K562 (cell line): Measurements from ENCODE around the gene DYRK1A. TPM values are rescaled to one million over a fixed set of nuclear protein-coding genes. Genes with fewer than 3 reads are reported as not detected.

ENCODE experiments used
- ARHGAP35 ChIP-seq: fragments of 450-650 bp; IDR thresholded peaks from 2 replicates; pipeline ENCODE4 v1.6.1; 2018; ENCODE audit not compliant: partially characterized antibody
- DNMT1 ChIP-seq: fragments of 450-650 bp; IDR thresholded peaks from 2 replicates; pipeline ENCODE4 v1.6.1; 2016; ENCODE audit warnings: antibody characterized with exemption, mild to moderate bottlenecking
- ELF2 ChIP-seq: fragments of 250-450 bp; sonication (Bioruptor Pico); IDR thresholded peaks from 2 replicates; pipeline ENCODE4 v1.5.0; 2021; ENCODE audit warnings: mild to moderate bottlenecking
- HNRNPK ChIP-seq: fragments of 200-400 bp; formaldehyde crosslinking; IDR thresholded peaks from one replicate; pipeline ENCODE4 v1.6.1; 2018; ENCODE audit warnings: mild to moderate bottlenecking, low read depth, low read length; ENCODE audit not compliant: poor library complexity, severe bottlenecking
- MCM2 ChIP-seq: fragments of 450-650 bp; IDR thresholded peaks from 2 replicates; pipeline ENCODE4 v1.6.1; 2017; ENCODE audit warnings: low read depth, mild to moderate bottlenecking
- MEF2A ChIP-seq: IDR thresholded peaks from 2 replicates; pipeline ENCODE4 v1.6.1; 2011; ENCODE audit warnings: low read depth, mild to moderate bottlenecking, low read length, moderate library complexity; ENCODE audit not compliant: control insufficient read depth
- NR2C2 ChIP-seq, 2 experiments: fragments of 200-800 bp in 1 of 2; sonication (Bioruptor generic) in 1 of 2; sonication (generic) in 1 of 2; formaldehyde crosslinking in 1 of 2; IDR thresholded peaks; 2 replicates each; pipeline versions ENCODE4 v1.6.1 to v1.8.0; 2016 to 2022; ENCODE audit warnings: mild to moderate bottlenecking in 1 of 2, missing compliant biosample characterization in 1 of 2, missing genetic modification characterization in 1 of 2, missing genetic modification reagents in 1 of 2
- RAD51 ChIP-seq: fragments of 450-650 bp; IDR thresholded peaks from 2 replicates; pipeline ENCODE4 v1.7.1; 2016; ENCODE audit warnings: low read depth, mild to moderate bottlenecking, borderline replicate concordance
- RCOR1 ChIP-seq, 2 experiments: IDR thresholded peaks; 2 replicates each; pipeline ENCODE4 v1.6.1; 2012; ENCODE audit warnings: low read depth in 2 of 2, low read length in 2 of 2, borderline replicate concordance in 1 of 2, improper control_type of control experiment in 1 of 2
- TAF9B ChIP-seq: fragments of 450-650 bp; IDR thresholded peaks from 2 replicates; pipeline ENCODE4 v1.6.1; 2018; ENCODE audit warnings: mild to moderate bottlenecking; ENCODE audit not compliant: partially characterized antibody
- YY1 ChIP-seq, 3 experiments: IDR thresholded peaks; 2 replicates each; pipeline ENCODE4 v1.6.1; 2011; ENCODE audit warnings: low read length in 2 of 3, mild to moderate bottlenecking in 2 of 3, moderate library complexity in 2 of 3, borderline replicate concordance in 1 of 3, control low read depth in 1 of 3, low read depth in 1 of 3; ENCODE audit not compliant: insufficient read depth in 3 of 3, insufficient replicate concordance in 2 of 3, control insufficient read depth in 1 of 3, insufficient read length in 1 of 3; ENCODE audit errors: extremely low read depth in 1 of 3
- ZBTB7A ChIP-seq: IDR thresholded peaks from 2 replicates; pipeline ENCODE4 v1.6.1; 2011; ENCODE audit warnings: low read depth, mild to moderate bottlenecking, low read length, moderate library complexity, borderline replicate concordance; ENCODE audit not compliant: control insufficient read depth
- ZNF146 ChIP-seq: IDR thresholded peaks from one replicate; pipeline ENCODE4 v1.6.1; 2018; ENCODE audit warnings: missing compliant biosample characterization; ENCODE audit not compliant: unreplicated experiment
- ZNF174 ChIP-seq: fragments of 250-450 bp; sonication (Bioruptor Pico); IDR thresholded peaks from 2 replicates; pipeline ENCODE4 v1.4.0; 2020; ENCODE audit warnings: mild to moderate bottlenecking
- ZNF699 ChIP-seq: fragments of 250-450 bp; sonication (Bioruptor Pico); IDR thresholded peaks from 2 replicates; pipeline ENCODE4 v1.8.0; 2021; ENCODE audit warnings: mild to moderate bottlenecking, moderate library complexity; ENCODE audit not compliant: insufficient replicate concordance
- polyA plus RNA-seq, 8 experiments: library from polyadenylated mRNA; depleted of rRNA in 4 of 8; stranded (reverse) in 5 of 8; unstranded in 3 of 8; fragments of >200 nt; fragmentation: Nextera tagmentation in 2 of 8; fragmentation: Illumina TruSeq in 1 of 8; extraction: Ambion mirVana in 2 of 8; extraction: Trizol in 1 of 8; gene quantifications; 2 replicates each; pipeline versions ENCODE4 v1.2.1 to v1.2.3, GENCODE V29; 2011 to 2014; ENCODE audit warnings: inconsistent platforms in 1 of 8, missing spikeins in 1 of 8
- total RNA-seq, 7 experiments: library from RNA; depleted of rRNA in 6 of 7; stranded (reverse); fragments of >200 nt in 6 of 7; fragmentation: Illumina TruSeq in 2 of 7; extraction: Trizol in 2 of 7; gene quantifications; 2 replicates each; pipeline versions ENCODE4 v1.2.1 to v1.2.3, GENCODE V29; 2011 to 2021; ENCODE audit warnings: low replicate concordance in 1 of 7
- TF ChIP-seq, protein P1 (sequence below): fragments of 250-450 bp; sonication (Bioruptor Pico); IDR thresholded peaks from 2 replicates; pipeline ENCODE4 v1.5.0; 2020; ENCODE audit warnings: mild to moderate bottlenecking
- TF ChIP-seq, protein P2 (sequence below), 3 experiments: IDR thresholded peaks in 2 of 3; conservative IDR thresholded peaks in 1 of 3; 2 replicates each; pipeline ENCODE4 v1.5.1; 2011 to 2012; ENCODE audit warnings: low read length in 3 of 3, mild to moderate bottlenecking in 3 of 3, control low read depth in 2 of 3, improper control_type of control experiment in 1 of 3, inconsistent platforms in 1 of 3, low read depth in 1 of 3, mixed read lengths in 1 of 3, moderate library complexity in 1 of 3; ENCODE audit not compliant: insufficient read depth in 2 of 3
- TF ChIP-seq, protein P3 (sequence below), 2 experiments: fragments of 200-800 bp in 1 of 2; sonication (Bioruptor generic) in 1 of 2; sonication (generic) in 1 of 2; formaldehyde crosslinking in 1 of 2; IDR thresholded peaks in 1 of 2; conservative IDR thresholded peaks in 1 of 2; 2 replicates each; pipeline versions ENCODE4 v1.5.0 to v1.6.1; 2016 to 2020; ENCODE audit warnings: missing compliant biosample characterization in 1 of 2, missing genetic modification characterization in 1 of 2, missing genetic modification reagents in 1 of 2
- TF ChIP-seq, protein P4 (sequence below): sonication (generic); formaldehyde crosslinking; IDR thresholded peaks from 2 replicates; pipeline ENCODE4 v1.8.1; 2023; ENCODE audit warnings: mild to moderate bottlenecking, missing genetic modification reagents

The DYRK1A gene
- total and polyA plus RNA-seq, 9 of the 15 experiments (the other 6 are each of a cell fraction or from before 2014, with no cell fraction given) = 3.7 to 64.8 (median 42.3) TPM

DNA sequence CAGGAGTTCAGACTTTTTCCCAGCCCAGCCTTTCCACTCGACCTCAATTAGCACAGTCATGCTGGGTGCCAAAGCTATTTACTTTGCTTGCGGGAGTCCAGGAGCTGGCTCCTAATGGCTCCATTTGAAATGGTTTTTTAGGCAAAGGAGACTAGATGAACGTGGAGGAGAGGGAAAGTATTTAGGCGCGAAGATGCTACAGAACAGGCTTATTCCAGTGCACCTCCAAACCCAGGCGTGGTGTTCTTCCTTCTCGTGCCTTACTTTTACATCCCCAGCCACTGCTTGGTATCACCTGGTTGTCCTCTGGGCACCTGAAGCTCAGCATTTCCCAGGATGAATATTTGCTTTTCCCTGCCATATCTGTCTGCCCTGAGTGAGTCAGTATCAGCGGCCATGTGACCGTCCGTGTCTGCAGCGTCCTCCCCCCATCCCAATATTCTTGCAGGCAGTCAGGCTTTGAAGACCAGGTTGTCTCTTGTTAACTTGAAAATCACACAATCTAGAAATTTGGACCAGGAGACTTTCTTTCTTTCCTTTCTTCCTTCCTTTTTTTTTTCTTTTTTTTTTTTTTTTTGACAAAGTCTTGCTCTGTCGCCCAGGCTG is 198.5 kb downstream of the DYRK1A start (continued):
- TF ChIP-seq, protein P1, sequence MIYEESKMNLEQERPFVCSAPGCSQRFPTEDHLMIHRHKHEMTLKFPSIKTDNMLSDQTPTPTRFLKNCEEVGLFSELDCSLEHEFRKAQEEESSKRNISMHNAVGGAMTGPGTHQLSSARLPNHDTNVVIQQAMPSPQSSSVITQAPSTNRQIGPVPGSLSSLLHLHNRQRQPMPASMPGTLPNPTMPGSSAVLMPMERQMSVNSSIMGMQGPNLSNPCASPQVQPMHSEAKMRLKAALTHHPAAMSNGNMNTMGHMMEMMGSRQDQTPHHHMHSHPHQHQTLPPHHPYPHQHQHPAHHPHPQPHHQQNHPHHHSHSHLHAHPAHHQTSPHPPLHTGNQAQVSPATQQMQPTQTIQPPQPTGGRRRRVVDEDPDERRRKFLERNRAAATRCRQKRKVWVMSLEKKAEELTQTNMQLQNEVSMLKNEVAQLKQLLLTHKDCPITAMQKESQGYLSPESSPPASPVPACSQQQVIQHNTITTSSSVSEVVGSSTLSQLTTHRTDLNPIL (CRISPR knock-in tag) = no peak
- peak; percentile 9; the same call in 1 of the 2 replicates for TF ChIP-seq ZBTB7A
- TF ChIP-seq, protein P2, sequence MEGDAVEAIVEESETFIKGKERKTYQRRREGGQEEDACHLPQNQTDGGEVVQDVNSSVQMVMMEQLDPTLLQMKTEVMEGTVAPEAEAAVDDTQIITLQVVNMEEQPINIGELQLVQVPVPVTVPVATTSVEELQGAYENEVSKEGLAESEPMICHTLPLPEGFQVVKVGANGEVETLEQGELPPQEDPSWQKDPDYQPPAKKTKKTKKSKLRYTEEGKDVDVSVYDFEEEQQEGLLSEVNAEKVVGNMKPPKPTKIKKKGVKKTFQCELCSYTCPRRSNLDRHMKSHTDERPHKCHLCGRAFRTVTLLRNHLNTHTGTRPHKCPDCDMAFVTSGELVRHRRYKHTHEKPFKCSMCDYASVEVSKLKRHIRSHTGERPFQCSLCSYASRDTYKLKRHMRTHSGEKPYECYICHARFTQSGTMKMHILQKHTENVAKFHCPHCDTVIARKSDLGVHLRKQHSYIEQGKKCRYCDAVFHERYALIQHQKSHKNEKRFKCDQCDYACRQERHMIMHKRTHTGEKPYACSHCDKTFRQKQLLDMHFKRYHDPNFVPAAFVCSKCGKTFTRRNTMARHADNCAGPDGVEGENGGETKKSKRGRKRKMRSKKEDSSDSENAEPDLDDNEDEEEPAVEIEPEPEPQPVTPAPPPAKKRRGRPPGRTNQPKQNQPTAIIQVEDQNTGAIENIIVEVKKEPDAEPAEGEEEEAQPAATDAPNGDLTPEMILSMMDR (IDR thresholded peaks at IDR 0.05 in 2 of 3, conservative IDR thresholded peaks at IDR 0.05 in 1 of 3; ENCODE audit: insufficient read depth in 2 of 3, low read depth in 1 of 3, low read length in 3 of 3) = no peak
- TF ChIP-seq ZNF174 (CRISPR knock-in tag) = no peak
- TF ChIP-seq YY1 (IDR thresholded peaks at IDR 0.05; ENCODE audit: borderline replicate concordance in 1 of 3, control insufficient read depth in 1 of 3, extremely low read depth in 1 of 3, insufficient read depth in 3 of 3, insufficient read length in 1 of 3, insufficient replicate concordance in 2 of 3, low read depth in 1 of 3, low read length in 2 of 3) = peak in 1 of 3 experiments; percentile 5
- TF ChIP-seq TAF9B = peak; percentile 1
- no peak for TF ChIP-seq NR2C2 (CRISPR knock-in tag; IDR thresholded peaks at IDR 0.05)
- peak; percentile 64; the same call in 1 of the 2 replicates for TF ChIP-seq NR2C2 (tag; IDR thresholded peaks at IDR 0.05)
- TF ChIP-seq, protein P3, sequence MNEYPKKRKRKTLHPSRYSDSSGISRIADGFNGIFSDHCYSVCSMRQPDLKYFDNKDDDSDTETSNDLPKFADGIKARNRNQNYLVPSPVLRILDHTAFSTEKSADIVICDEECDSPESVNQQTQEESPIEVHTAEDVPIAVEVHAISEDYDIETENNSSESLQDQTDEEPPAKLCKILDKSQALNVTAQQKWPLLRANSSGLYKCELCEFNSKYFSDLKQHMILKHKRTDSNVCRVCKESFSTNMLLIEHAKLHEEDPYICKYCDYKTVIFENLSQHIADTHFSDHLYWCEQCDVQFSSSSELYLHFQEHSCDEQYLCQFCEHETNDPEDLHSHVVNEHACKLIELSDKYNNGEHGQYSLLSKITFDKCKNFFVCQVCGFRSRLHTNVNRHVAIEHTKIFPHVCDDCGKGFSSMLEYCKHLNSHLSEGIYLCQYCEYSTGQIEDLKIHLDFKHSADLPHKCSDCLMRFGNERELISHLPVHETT (CRISPR knock-in tag; conservative IDR thresholded peaks at IDR 0.05 in 1 of 2, IDR thresholded peaks at IDR 0.05 in 1 of 2) = no peak
- no peak for TF ChIP-seq HNRNPK
- no peak for TF ChIP-seq DNMT1
- no peak for TF ChIP-seq RCOR1 (IDR thresholded peaks at IDR 0.05; ENCODE audit: borderline replicate concordance in 1 of 2, low read depth in 2 of 2, low read length in 2 of 2)
- TF ChIP-seq MEF2A = no peak
- no peak for TF ChIP-seq MCM2
- TF ChIP-seq ZNF146 (CRISPR knock-in tag) = no peak
- TF ChIP-seq ZNF699 (CRISPR knock-in tag) = no peak
- TF ChIP-seq ARHGAP35 = no peak
- TF ChIP-seq, protein P4, sequence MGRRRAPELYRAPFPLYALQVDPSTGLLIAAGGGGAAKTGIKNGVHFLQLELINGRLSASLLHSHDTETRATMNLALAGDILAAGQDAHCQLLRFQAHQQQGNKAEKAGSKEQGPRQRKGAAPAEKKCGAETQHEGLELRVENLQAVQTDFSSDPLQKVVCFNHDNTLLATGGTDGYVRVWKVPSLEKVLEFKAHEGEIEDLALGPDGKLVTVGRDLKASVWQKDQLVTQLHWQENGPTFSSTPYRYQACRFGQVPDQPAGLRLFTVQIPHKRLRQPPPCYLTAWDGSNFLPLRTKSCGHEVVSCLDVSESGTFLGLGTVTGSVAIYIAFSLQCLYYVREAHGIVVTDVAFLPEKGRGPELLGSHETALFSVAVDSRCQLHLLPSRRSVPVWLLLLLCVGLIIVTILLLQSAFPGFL (CRISPR knock-in tag) = no peak
- peak; percentile 62 for TF ChIP-seq RAD51
- TF ChIP-seq ELF2 = no peak
